Measurements from ENCODE around the gene CFAP77. TPM values are rescaled to one million over a fixed set of nuclear protein-coding genes. Genes with fewer than 3 reads are reported as not detected.

The CFAP77 gene
- total and polyA plus RNA-seq, 2 donors from 2014 or later = 0.50 TPM; not detected in 1

DNA sequence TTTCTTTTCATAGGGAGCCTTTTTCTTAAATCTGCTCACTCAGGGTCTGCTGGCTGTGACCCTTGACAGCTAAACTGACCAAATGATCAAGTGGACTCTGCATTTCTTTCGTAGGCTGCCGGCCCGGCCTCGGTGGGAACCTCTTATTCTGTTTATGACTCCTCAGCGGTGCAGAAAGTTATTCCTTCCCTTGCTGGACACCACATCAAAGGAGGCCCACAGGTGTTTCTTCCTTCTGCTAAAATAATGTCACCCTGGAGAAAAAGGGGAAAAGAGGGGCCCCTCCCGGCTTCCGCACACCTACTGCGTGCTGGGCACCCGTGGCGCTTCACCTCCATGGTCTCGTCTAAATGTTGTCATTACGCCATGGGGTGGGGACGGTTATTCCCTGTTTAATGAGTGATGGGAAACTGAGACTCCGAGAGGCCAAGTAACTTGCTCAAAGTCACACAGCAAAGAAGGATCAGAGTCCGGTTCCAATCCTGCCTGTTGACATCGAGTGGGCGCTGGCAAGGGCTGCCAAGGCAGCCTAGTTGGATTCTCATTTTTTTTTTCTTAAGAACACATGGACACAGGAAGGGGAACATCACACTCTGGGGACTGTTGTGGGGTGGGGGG is 72.3 kb downstream of the CFAP77 start:
- TF ChIP-seq, protein P1, sequence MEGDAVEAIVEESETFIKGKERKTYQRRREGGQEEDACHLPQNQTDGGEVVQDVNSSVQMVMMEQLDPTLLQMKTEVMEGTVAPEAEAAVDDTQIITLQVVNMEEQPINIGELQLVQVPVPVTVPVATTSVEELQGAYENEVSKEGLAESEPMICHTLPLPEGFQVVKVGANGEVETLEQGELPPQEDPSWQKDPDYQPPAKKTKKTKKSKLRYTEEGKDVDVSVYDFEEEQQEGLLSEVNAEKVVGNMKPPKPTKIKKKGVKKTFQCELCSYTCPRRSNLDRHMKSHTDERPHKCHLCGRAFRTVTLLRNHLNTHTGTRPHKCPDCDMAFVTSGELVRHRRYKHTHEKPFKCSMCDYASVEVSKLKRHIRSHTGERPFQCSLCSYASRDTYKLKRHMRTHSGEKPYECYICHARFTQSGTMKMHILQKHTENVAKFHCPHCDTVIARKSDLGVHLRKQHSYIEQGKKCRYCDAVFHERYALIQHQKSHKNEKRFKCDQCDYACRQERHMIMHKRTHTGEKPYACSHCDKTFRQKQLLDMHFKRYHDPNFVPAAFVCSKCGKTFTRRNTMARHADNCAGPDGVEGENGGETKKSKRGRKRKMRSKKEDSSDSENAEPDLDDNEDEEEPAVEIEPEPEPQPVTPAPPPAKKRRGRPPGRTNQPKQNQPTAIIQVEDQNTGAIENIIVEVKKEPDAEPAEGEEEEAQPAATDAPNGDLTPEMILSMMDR (IDR thresholded peaks at IDR 0.05; ENCODE audit: borderline replicate concordance, extremely low read depth, insufficient read depth) = no peak
- no peak for FAIRE-seq
- DNase-seq = no peak
- Histone ChIP-seq H3K4me3 (ENCODE audit: low read length in 3 of 3) (no peak overlapping the region), H3K36me3 (ENCODE audit: control insufficient read depth in 2 of 3, insufficient read depth in 3 of 3, low read length in 3 of 3) (no peaks in the 10 kb centered on the region), H3K9me3 (ENCODE audit: control insufficient read depth in 2 of 3, insufficient read depth in 1 of 3, low read length in 3 of 3) (no peaks in the 10 kb centered on the region), H3K27ac (ENCODE audit: low read depth in 2 of 2, low read length in 2 of 2) (no peak overlapping the region), H3K27me3 (ENCODE audit: control insufficient read depth, insufficient read depth, low read length) (no peaks in the 10 kb centered on the region), H3K4me1 (ENCODE audit: control insufficient read depth in 2 of 3, insufficient read depth in 2 of 3, low read depth in 1 of 3, low read length in 3 of 3) (no peaks in the 10 kb centered on the region), H3K9ac (ENCODE audit: low read length in 3 of 3) (no peak overlapping the region)
- intact Hi-C loops (cut with DNase I) = no loop called here

DNA sequence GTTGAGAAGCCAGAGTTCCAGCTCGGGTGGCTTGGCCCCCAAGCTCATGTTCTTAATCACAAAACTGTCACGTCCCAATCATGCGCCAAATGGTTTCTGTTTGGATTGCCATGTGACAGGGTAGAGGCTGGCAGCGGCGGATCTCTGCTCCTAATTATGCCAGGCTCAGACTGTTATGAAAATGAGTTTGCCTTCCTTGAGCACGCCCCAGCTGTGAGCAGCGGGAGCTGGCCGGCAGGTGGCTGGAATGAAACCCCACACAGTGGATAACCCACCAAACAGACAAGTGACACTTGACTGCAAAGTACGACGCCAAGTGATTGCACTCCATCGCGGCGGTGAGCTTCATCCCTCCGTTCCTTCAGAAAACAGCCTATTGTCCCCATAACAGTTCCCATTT is 75.4 kb downstream of the CFAP77 start:
- H3K27ac ChIP-seq (ENCODE audit: low read depth in 2 of 2, low read length in 2 of 2) = no peak overlapping the region
- H3K27me3 ChIP-seq (ENCODE audit: control insufficient read depth, insufficient read depth, low read length) = no peaks in the 10 kb centered on the region
- TF ChIP-seq, protein P1 (IDR thresholded peaks at IDR 0.05; ENCODE audit: borderline replicate concordance, extremely low read depth, insufficient read depth) = no peak
- no peak overlapping the region for H3K9ac ChIP-seq (ENCODE audit: low read length in 3 of 3)
- FAIRE-seq (no peak), DNase-seq (no peak)
- no peak overlapping the region for H3K4me3 ChIP-seq (ENCODE audit: low read length in 3 of 3)
- no peaks in the 10 kb centered on the region for H3K4me1 ChIP-seq (ENCODE audit: control insufficient read depth in 2 of 3, insufficient read depth in 2 of 3, low read depth in 1 of 3, low read length in 3 of 3)
- no peaks in the 10 kb centered on the region for H3K9me3 ChIP-seq (ENCODE audit: control insufficient read depth in 2 of 3, insufficient read depth in 1 of 3, low read length in 3 of 3)
- H3K36me3 ChIP-seq (ENCODE audit: control insufficient read depth in 2 of 3, insufficient read depth in 3 of 3, low read length in 3 of 3) = no peaks in the 10 kb centered on the region
- intact Hi-C loops (cut with DNase I) = no loop called here

DNA sequence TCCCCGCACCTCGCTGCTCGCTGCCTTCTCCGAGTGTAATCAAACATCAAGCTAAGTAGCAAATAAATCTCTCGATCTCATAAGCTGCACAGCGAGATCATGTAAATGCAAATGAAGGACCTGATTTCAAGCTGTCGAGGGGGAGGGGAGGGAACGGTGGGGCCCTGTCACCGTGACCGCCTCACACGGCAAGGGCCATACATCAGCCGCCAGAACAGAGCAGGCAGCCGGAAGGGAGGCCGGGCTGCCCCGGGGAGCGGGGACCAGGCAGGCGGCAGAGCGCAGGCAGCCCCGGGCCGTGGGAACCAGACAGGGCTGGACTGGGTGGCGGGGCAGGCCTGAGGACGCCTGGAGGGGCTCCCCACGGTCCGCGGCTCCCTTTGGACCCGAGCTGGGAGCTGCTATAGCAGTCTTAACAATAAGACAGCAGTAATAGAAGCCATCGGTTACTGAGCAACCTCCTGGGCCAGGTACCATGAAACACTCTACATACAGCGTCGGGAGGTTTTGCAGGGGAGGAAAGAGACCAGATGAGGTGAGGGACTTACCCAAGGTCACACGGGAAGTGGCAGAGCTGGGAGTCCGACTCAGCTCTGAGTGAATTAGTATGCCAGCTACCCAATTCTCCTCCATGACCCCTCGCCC is 76.8 kb downstream of the CFAP77 start:
- Histone ChIP-seq H3K9ac (ENCODE audit: low read length in 3 of 3) (no peak overlapping the region), H3K36me3 (ENCODE audit: control insufficient read depth in 2 of 3, insufficient read depth in 3 of 3, low read length in 3 of 3) (no peaks in the 10 kb centered on the region), H3K27ac (ENCODE audit: low read depth in 2 of 2, low read length in 2 of 2) (no peak overlapping the region), H3K4me1 (ENCODE audit: control insufficient read depth in 2 of 3, insufficient read depth in 2 of 3, low read depth in 1 of 3, low read length in 3 of 3) (no peaks in the 10 kb centered on the region), H3K9me3 (ENCODE audit: control insufficient read depth in 2 of 3, insufficient read depth in 1 of 3, low read length in 3 of 3) (no peaks in the 10 kb centered on the region), H3K27me3 (ENCODE audit: control insufficient read depth, insufficient read depth, low read length) (no peaks in the 10 kb centered on the region), H3K4me3 (ENCODE audit: low read length in 3 of 3) (no peak overlapping the region)
- intact Hi-C loops (cut with DNase I) = no loop called here
- FAIRE-seq (no peak), DNase-seq (peak; percentile 61 to 83 (median 80))
- TF ChIP-seq, protein P1 (IDR thresholded peaks at IDR 0.05; ENCODE audit: borderline replicate concordance, extremely low read depth, insufficient read depth) = no peak
